ENCODE results near the gene SNED1.
"Not testable (repeated sequence)": the region's sequence is repeated elsewhere in the genome, so short reads cannot be mapped to it uniquely, and the experiment has no call there.

The SNED1 gene

GRCh38 chr2:241096979-241097378 is 98.6 kb downstream of the SNED1 start:
- Histone ChIP-seq H3K27ac (no peak overlapping the region), H3K36me3 (peaks cover 75% of the 10 kb centered on the region), H3K9me3 (ENCODE audit: severe bottlenecking) (no peaks in the 10 kb centered on the region), H3K4me3 (ENCODE audit: low read depth, low read length) (no peak overlapping the region), H3K27me3 (ENCODE audit: insufficient read depth, low read depth, severe bottlenecking) (no peaks in the 10 kb centered on the region)
- TF ChIP-seq CTCF (IDR thresholded peaks at IDR 0.05; ENCODE audit: low read depth, low read length) = no peak
- DNase-seq = no peak

- no peaks in the 10 kb centered on the region for H3K9me3 ChIP-seq (ENCODE audit: severe bottlenecking)
- no peak for TF ChIP-seq CTCF (IDR thresholded peaks at IDR 0.05; ENCODE audit: low read depth, low read length)
- peaks cover 62% of the 10 kb centered on the region for H3K36me3 ChIP-seq
- DNase-seq = no peak
- no peaks in the 10 kb centered on the region for H3K27me3 ChIP-seq (ENCODE audit: insufficient read depth, low read depth, severe bottlenecking)
- H3K27ac ChIP-seq = no peak overlapping the region
- no peak overlapping the region for H3K4me3 ChIP-seq (ENCODE audit: low read depth, low read length)
These were observed 100.8 kb downstream of the SNED1 start for GRCh38 chr2:241099246-241099645.

- no peak for TF ChIP-seq CTCF (IDR thresholded peaks at IDR 0.05; ENCODE audit: low read depth, low read length)
- Histone ChIP-seq H3K27ac (peak within 1 kb of the TSS; percentile 87), H3K36me3 (peaks cover 44% of the 10 kb centered on the region), H3K27me3 (ENCODE audit: insufficient read depth, low read depth, severe bottlenecking) (no peaks in the 10 kb centered on the region), H3K4me3 (ENCODE audit: low read depth, low read length) (peak within 1 kb of the TSS; percentile 78), H3K9me3 (ENCODE audit: severe bottlenecking) (no peaks in the 10 kb centered on the region)
- peak; percentile 88 for DNase-seq
These were observed 103.9 kb downstream of the SNED1 start, which contains the start of gene MTERF4 for GRCh38 chr2:241102239-241102803. Gene MTERF4 (minus strand): TSS chr2:241102287. CDS start chr2:241102273, 14 bp downstream.

- Histone ChIP-seq H3K27ac (peak overlapping the region; percentile 87), H3K36me3 (peaks cover 49% of the 10 kb centered on the region)
- DNase-seq = no peak
These were observed 104.8 kb downstream of the SNED1 start for GRCh38 chr2:241103176-241103595.

GRCh38 chr2:241104611-241105010 is 106.2 kb downstream of the SNED1 start:
- DNase-seq; H3K4me3 ChIP-seq (ENCODE audit: low read depth, low read length); H3K27ac ChIP-seq; H3K27me3 ChIP-seq (ENCODE audit: insufficient read depth, low read depth, severe bottlenecking); H3K9me3 ChIP-seq (ENCODE audit: severe bottlenecking): not testable (repeated sequence)
- peaks cover 41% of the 10 kb centered on the region for H3K36me3 ChIP-seq

More at GRCh38 chr2:241103176-241103595, 104.8 kb downstream of the SNED1 start:
- TF ChIP-seq CTCF (IDR thresholded peaks at IDR 0.05; ENCODE audit: low read depth, low read length) = no peak
- H3K27me3 ChIP-seq (ENCODE audit: insufficient read depth, low read depth, severe bottlenecking) = no peaks in the 10 kb centered on the region
- H3K9me3 ChIP-seq (ENCODE audit: severe bottlenecking) = no peaks in the 10 kb centered on the region
- peak overlapping the region; percentile 78 for H3K4me3 ChIP-seq (ENCODE audit: low read depth, low read length)

- no peaks in the 10 kb centered on the region for H3K9me3 ChIP-seq (ENCODE audit: severe bottlenecking)
- H3K36me3 ChIP-seq = peaks cover 35% of the 10 kb centered on the region
- no peak for TF ChIP-seq CTCF (IDR thresholded peaks at IDR 0.05; ENCODE audit: low read depth, low read length)
- H3K27ac ChIP-seq = no peak overlapping the region
- no peak for DNase-seq
- no peak overlapping the region for H3K4me3 ChIP-seq (ENCODE audit: low read depth, low read length)
- H3K27me3 ChIP-seq (ENCODE audit: insufficient read depth, low read depth, severe bottlenecking) = no peaks in the 10 kb centered on the region
These were observed 107.2 kb downstream of the SNED1 start for GRCh38 chr2:241105641-241106040.

Data from WERI-Rb-1 (cell line).